Measurements from ENCODE around the gene ING3.

ING3 gene

DNA sequence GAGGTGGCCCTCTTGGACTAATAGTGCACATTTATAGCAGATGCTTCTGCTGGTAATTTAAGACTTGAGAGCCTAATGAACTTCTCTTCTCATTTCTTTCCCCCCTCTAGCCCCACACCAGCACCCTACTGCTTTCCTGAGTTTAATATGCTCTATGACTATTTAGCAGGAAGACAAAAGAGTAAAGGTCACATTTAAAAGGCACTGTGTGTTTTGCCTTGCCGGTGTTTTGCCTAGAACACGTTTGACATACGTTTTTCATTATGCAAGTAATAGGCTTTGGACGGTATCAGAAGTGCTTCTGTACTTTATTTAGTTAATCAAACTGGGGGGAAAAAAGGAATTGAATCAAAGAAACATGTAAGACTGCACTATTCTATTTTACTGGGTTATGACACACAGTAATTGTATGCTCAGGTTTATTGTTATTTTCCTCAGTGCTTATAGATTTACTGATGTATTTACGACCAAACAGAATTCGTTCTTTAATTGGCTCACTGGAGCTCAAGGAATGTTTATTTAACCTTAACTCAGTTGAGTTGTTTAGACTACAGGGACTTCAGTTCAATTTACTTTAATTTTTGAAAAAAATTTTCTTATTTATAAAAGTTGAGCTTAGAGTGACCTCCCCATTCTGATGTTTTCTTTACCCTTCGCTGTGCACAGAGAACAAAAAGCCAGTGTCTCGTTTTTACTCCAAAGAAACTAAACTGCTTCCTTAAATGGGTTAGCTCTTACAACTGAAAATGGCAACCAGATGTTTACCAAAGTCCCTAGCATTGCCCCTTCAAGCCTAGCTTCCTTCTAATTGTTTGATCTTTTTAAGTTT lies 73.3 kb downstream of the ING3 start:
- TF ChIP-seq POLR2AphosphoS5 (IDR thresholded peaks at IDR 0.05; ENCODE audit: low read depth): no peak
- no peaks in the 10 kb centered on the region for H3K27me3 ChIP-seq (ENCODE audit: insufficient read depth, poor library complexity, severe bottlenecking)
- no peak for DNase-seq (ENCODE audit: low read depth in 1 of 2, low spot score in 1 of 2)
- no peak overlapping the region for H3K4me3 ChIP-seq (replicated peaks; ENCODE audit: insufficient read depth, low read length)
- no peak overlapping the region for H3K27ac ChIP-seq (replicated peaks)

DNA sequence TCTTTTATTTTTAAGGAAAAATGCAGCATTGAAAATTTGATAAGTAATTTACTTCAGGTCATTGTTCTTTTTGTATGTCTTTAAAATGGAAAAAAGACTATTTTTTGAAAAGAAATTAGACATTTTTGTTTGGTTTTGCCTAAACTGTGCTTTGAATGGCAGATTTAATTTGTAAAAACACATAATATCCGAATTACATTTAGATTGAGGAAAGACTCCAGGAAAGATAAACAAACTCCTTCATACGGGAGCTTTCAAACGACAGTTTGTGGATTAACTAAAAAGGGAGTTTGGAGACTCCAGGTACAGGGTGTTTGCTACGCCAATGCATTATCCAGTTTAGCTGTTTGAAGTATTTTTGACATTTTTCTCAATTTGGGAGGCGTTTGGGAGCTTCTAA lies 74.0 kb downstream of the ING3 start:
- H3K4me3 ChIP-seq (replicated peaks; ENCODE audit: insufficient read depth, low read length): no peak overlapping the region
- no peaks in the 10 kb centered on the region for H3K27me3 ChIP-seq (ENCODE audit: insufficient read depth, poor library complexity, severe bottlenecking)
- no peak for DNase-seq (ENCODE audit: low read depth in 1 of 2, low spot score in 1 of 2)
- H3K27ac ChIP-seq (replicated peaks): no peak overlapping the region
- no peak for TF ChIP-seq SPI1 (IDR thresholded peaks at IDR 0.05; ENCODE audit: borderline replicate concordance, low read depth)
- no peak for TF ChIP-seq POLR2AphosphoS5 (IDR thresholded peaks at IDR 0.05; ENCODE audit: low read depth)
- TF ChIP-seq, protein P1, sequence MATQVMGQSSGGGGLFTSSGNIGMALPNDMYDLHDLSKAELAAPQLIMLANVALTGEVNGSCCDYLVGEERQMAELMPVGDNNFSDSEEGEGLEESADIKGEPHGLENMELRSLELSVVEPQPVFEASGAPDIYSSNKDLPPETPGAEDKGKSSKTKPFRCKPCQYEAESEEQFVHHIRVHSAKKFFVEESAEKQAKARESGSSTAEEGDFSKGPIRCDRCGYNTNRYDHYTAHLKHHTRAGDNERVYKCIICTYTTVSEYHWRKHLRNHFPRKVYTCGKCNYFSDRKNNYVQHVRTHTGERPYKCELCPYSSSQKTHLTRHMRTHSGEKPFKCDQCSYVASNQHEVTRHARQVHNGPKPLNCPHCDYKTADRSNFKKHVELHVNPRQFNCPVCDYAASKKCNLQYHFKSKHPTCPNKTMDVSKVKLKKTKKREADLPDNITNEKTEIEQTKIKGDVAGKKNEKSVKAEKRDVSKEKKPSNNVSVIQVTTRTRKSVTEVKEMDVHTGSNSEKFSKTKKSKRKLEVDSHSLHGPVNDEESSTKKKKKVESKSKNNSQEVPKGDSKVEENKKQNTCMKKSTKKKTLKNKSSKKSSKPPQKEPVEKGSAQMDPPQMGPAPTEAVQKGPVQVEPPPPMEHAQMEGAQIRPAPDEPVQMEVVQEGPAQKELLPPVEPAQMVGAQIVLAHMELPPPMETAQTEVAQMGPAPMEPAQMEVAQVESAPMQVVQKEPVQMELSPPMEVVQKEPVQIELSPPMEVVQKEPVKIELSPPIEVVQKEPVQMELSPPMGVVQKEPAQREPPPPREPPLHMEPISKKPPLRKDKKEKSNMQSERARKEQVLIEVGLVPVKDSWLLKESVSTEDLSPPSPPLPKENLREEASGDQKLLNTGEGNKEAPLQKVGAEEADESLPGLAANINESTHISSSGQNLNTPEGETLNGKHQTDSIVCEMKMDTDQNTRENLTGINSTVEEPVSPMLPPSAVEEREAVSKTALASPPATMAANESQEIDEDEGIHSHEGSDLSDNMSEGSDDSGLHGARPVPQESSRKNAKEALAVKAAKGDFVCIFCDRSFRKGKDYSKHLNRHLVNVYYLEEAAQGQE (IDR thresholded peaks at IDR 0.05; ENCODE audit: insufficient replicate concordance, low read depth): no peak
- no peak for TF ChIP-seq GABPA (IDR thresholded peaks at IDR 0.05; ENCODE audit: low read depth)
- TF ChIP-seq, protein P2, sequence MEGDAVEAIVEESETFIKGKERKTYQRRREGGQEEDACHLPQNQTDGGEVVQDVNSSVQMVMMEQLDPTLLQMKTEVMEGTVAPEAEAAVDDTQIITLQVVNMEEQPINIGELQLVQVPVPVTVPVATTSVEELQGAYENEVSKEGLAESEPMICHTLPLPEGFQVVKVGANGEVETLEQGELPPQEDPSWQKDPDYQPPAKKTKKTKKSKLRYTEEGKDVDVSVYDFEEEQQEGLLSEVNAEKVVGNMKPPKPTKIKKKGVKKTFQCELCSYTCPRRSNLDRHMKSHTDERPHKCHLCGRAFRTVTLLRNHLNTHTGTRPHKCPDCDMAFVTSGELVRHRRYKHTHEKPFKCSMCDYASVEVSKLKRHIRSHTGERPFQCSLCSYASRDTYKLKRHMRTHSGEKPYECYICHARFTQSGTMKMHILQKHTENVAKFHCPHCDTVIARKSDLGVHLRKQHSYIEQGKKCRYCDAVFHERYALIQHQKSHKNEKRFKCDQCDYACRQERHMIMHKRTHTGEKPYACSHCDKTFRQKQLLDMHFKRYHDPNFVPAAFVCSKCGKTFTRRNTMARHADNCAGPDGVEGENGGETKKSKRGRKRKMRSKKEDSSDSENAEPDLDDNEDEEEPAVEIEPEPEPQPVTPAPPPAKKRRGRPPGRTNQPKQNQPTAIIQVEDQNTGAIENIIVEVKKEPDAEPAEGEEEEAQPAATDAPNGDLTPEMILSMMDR (IDR thresholded peaks at IDR 0.05; ENCODE audit: insufficient read depth, low read length): no peak

DNA sequence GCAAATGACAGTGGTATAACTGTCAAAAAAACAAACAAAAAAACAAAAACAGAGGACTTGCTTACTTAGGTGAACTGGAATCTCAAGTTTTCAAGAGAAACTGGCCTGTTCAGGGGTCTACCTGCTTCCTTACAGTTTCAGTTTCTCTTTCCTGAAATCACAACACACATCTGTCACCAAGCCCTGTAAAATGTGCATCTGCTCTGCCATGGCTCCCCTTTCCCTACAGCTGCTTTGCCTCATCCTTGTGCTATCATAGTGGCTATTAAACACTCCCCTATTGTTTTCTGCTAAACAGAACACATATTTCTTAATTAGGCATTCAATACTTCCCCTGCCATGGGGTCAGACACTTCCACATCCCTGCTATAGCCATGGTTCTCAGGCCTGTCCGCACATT lies 75.6 kb downstream of the ING3 start:
- Histone ChIP-seq H3K27ac (replicated peaks) (no peak overlapping the region), H3K27me3 (ENCODE audit: insufficient read depth, poor library complexity, severe bottlenecking) (no peaks in the 10 kb centered on the region), H3K4me3 (replicated peaks; ENCODE audit: insufficient read depth, low read length) (no peak overlapping the region)
- TF ChIP-seq SPI1 (IDR thresholded peaks at IDR 0.05; ENCODE audit: borderline replicate concordance, low read depth) (no peak), POLR2AphosphoS5 (IDR thresholded peaks at IDR 0.05; ENCODE audit: low read depth) (no peak), GABPA (IDR thresholded peaks at IDR 0.05; ENCODE audit: low read depth) (no peak)
- TF ChIP-seq, protein P2 (IDR thresholded peaks at IDR 0.05; ENCODE audit: insufficient read depth, low read length): no peak
- TF ChIP-seq, protein P1 (IDR thresholded peaks at IDR 0.05; ENCODE audit: insufficient replicate concordance, low read depth): no peak
- DNase-seq (ENCODE audit: low read depth in 1 of 2, low spot score in 1 of 2): no peak

DNA sequence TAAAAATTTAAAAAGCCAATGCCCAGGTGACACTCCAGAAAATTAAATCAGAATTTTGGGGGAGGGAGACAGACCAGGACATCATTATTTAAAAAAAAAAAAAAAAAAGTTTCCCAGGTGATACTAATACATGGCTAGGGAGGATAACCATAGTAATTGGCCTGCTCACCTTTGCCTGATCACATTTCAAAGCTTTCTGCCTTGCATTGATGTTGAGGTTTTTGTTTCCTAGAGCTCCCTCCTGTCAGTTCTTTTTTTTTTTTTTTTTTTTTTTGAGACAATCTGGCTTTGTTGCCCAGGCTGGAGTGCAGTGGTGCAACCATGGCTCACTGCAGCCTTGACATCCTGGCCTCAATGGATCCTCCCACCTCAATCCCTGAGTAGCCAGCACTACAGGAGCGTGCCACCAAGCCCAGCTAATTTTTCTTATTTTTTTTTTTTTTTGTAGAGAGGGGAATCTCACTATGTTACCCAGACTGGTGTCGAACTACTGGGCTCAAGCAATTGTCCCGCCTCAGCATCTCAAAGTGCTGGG lies 76.1 kb downstream of the ING3 start:
- Histone ChIP-seq H3K27me3 (ENCODE audit: insufficient read depth, poor library complexity, severe bottlenecking) (no peaks in the 10 kb centered on the region), H3K4me3 (replicated peaks; ENCODE audit: insufficient read depth, low read length) (no peak overlapping the region), H3K27ac (replicated peaks) (no peak overlapping the region)
- no peak for TF ChIP-seq SPI1 (IDR thresholded peaks at IDR 0.05; ENCODE audit: borderline replicate concordance, low read depth)
- no peak for TF ChIP-seq GABPA (IDR thresholded peaks at IDR 0.05; ENCODE audit: low read depth)
- no peak for DNase-seq (ENCODE audit: low read depth in 1 of 2, low spot score in 1 of 2)
